ENCODE results near the gene NEGR1.

NEGR1 gene

DNA sequence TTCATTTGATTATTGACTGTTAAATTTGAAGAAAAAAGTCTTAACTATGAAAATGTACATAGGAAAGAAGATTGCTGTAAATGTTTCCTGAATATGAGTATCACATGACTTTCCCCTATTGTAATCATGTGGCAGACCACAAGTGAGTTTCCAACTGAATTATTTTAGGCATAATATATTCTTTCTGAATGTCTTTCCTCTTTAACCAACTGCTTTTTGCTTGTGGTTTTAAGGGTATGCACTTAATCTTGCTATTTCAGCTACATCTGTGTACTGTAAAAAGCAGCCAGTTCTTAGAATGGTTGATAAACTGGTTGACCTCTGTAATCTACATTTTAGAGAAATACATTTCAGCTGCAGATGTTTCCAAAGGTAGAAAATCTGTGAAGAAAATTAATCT is 400.7 kb downstream of the NEGR1 start:
- TF ChIP-seq, protein P1, sequence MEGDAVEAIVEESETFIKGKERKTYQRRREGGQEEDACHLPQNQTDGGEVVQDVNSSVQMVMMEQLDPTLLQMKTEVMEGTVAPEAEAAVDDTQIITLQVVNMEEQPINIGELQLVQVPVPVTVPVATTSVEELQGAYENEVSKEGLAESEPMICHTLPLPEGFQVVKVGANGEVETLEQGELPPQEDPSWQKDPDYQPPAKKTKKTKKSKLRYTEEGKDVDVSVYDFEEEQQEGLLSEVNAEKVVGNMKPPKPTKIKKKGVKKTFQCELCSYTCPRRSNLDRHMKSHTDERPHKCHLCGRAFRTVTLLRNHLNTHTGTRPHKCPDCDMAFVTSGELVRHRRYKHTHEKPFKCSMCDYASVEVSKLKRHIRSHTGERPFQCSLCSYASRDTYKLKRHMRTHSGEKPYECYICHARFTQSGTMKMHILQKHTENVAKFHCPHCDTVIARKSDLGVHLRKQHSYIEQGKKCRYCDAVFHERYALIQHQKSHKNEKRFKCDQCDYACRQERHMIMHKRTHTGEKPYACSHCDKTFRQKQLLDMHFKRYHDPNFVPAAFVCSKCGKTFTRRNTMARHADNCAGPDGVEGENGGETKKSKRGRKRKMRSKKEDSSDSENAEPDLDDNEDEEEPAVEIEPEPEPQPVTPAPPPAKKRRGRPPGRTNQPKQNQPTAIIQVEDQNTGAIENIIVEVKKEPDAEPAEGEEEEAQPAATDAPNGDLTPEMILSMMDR (IDR thresholded peaks at IDR 0.05; ENCODE audit: low read depth, low read length) = no peak
- in situ Hi-C loops (cut with HindIII; ENCODE audit: low sequenced_read_pairs) = no loop called here
- H3K4me3 ChIP-seq (ENCODE audit: low read depth, low read length) = no peak overlapping the region
- DNase-seq (ENCODE audit: low read depth, low spot score) = peak; percentile 55

DNA sequence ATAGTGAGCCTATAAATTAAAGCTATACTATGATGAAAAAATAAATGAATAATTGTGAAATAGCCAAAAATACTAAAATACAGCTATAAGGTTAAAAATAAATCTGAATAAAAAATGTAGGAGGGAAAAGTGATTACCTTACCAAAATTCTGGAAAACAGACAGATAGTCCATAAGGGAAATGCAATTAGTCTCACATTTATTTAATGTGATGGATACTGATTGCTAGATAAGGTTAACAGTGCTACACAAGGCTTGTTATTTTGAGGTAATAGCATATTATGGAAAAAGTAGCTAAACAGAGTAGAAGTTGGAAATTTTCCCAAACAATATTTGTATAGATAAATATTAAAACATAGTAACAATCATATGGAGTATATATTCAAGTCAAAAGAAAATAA is 413.0 kb downstream of the NEGR1 start:
- DNase-seq (ENCODE audit: low read depth, low spot score) = no peak
- in situ Hi-C loops (cut with HindIII; ENCODE audit: low sequenced_read_pairs) = no loop called here
- TF ChIP-seq, protein P1 (IDR thresholded peaks at IDR 0.05; ENCODE audit: low read depth, low read length) = no peak
- no peak overlapping the region for H3K4me3 ChIP-seq (ENCODE audit: low read depth, low read length)

DNA sequence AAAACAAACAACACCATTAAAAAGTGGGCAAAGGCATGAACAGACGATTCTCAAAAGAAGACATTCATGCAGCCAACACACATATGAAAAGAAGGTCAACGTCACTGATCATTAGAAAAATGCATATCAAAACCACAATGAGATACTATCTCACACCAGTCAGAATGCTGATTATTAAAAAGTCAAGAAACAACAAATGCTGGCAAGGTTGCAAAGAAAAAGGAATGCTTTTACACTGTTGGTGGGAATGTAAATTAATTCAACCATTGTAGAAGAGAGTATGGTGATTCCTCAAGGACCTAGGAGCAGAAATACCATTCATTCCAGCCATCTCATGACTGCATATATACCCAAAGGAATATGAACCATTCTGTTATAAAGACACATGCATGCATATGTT is 419.6 kb downstream of the NEGR1 start:
- DNase-seq (ENCODE audit: low read depth, low spot score) = no peak
- TF ChIP-seq, protein P1 (IDR thresholded peaks at IDR 0.05; ENCODE audit: low read depth, low read length) = no peak
- H3K4me3 ChIP-seq (ENCODE audit: low read depth, low read length) = no peak overlapping the region
- in situ Hi-C loops (cut with HindIII; ENCODE audit: low sequenced_read_pairs) = no loop called here

DNA sequence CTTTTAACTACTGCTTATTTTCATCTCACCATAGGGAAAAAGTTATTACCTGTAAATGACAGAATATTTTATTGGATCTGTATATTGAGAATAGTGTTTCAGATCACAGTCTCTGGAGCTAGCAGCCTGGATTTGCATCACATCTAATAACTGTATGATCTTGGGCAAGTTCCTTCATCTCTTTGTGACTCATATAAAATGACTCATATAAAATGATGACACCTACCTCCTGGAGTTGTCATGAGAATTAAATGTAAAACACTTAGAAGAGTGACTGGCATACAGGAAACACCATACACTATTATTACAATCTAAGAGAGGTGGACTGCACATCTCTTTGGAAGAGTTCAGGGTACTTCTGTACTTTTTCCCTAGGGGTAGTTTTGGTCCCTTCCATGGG is 421.3 kb downstream of the NEGR1 start:
- in situ Hi-C loops (cut with HindIII; ENCODE audit: low sequenced_read_pairs) = no loop called here
- TF ChIP-seq, protein P1 (IDR thresholded peaks at IDR 0.05; ENCODE audit: low read depth, low read length) = no peak
- peak; percentile 63 for DNase-seq (ENCODE audit: low read depth, low spot score)
- no peak overlapping the region for H3K4me3 ChIP-seq (ENCODE audit: low read depth, low read length)

DNA sequence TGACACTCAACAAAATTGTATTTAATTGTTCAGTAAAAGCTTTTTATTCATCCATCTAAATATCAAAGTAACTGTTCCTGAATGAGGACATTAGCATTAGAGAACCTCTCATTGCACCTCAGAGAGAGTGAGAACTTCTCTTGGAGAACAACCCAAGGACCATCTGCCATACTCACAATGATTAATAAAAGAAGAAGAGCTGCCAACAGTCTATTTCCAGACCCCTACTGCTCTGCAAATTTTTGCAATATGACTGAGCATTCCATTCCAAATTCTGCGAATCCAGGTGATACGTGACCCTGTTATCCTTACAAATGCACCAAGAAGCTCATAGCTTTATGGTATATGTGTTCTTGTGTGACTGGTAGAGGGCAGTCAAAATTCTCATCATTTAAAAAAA is 422.5 kb downstream of the NEGR1 start:
- in situ Hi-C loops (cut with HindIII; ENCODE audit: low sequenced_read_pairs) = no loop called here
- DNase-seq (ENCODE audit: low read depth, low spot score) = no peak
- H3K4me3 ChIP-seq (ENCODE audit: low read depth, low read length) = no peak overlapping the region
- TF ChIP-seq, protein P1 (IDR thresholded peaks at IDR 0.05; ENCODE audit: low read depth, low read length) = no peak

DNA sequence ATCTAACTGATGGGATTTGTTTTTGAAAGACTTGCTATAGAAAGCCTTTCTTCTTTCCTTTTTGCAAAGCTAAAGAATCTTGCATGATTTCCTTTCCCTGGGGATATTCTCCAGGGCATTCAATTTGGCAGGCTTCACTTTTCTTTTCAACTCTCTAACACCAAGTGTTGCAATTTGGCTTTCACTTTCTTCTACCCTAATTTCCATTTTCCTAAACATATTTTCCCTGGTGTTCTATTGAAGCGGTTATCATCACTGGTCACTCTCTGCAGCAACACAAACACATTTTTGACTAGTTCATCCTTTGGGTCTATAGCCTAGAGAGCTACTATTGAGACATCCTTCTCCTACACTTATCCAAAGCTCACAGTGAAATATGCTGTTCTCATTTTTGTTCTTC is 424.5 kb downstream of the NEGR1 start:
- in situ Hi-C loops (cut with HindIII; ENCODE audit: low sequenced_read_pairs) = no loop called here
- H3K4me3 ChIP-seq (ENCODE audit: low read depth, low read length) = no peak overlapping the region
- TF ChIP-seq, protein P1 (IDR thresholded peaks at IDR 0.05; ENCODE audit: low read depth, low read length) = no peak
- no peak for DNase-seq (ENCODE audit: low read depth, low spot score)

DNA sequence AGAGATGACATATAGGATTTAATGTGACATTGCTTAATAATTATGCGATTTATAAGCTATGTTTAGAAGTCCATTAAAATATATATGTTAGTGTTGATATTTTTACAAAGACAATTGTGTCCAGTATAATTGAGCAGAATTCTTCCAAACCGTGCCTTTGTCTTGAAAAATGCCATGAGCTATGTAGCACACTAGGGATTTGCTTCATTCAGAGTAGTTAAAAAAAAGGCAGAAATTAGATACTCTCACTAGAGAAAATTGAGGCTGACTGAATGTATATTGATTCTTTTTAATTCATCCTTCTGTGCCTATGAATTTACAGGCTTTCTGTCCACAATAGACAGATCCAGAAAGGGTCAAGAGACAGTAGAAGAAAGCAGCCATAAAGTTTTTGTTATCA is 429.0 kb downstream of the NEGR1 start:
- H3K4me3 ChIP-seq (ENCODE audit: low read depth, low read length) = no peak overlapping the region
- in situ Hi-C loops (cut with HindIII; ENCODE audit: low sequenced_read_pairs) = no loop called here
- TF ChIP-seq, protein P1 (IDR thresholded peaks at IDR 0.05; ENCODE audit: low read depth, low read length) = no peak
- DNase-seq (ENCODE audit: low read depth, low spot score) = no peak
